Neuronal stem cell (in vitro differentiated cells): Measurements from ENCODE around the gene HS3ST3A1.
A peak's percentile ranks its signal among the peaks of the same experiment; 100 is the strongest.

Source experiments
- DNase-seq: peaks from one replicate; pipeline ENCODE4 v3.0.0-alpha.2; 2013; ENCODE audit warnings: low spot score
- H2AFZ ChIP-seq: one replicate; pipeline ENCODE4 v1.6.1; 2013; ENCODE audit warnings: mild to moderate bottlenecking, low read length, inconsistent platforms
- H2AK5ac ChIP-seq: 2 replicates; pipeline ENCODE4 v1.6.1; 2013; ENCODE audit warnings: low read depth, mild to moderate bottlenecking, inconsistent platforms, low read length, moderate library complexity, mixed read lengths
- H2BK120ac ChIP-seq: 2 replicates; pipeline ENCODE4 v1.6.1; 2013; ENCODE audit warnings: low read depth, mild to moderate bottlenecking, inconsistent platforms, low read length, moderate library complexity, mixed read lengths
- H2BK12ac ChIP-seq: one replicate; pipeline ENCODE4 v1.6.1; 2013; ENCODE audit warnings: low read length, inconsistent platforms
- H2BK15ac ChIP-seq: 2 replicates; pipeline ENCODE4 v1.6.1; 2013; ENCODE audit warnings: mild to moderate bottlenecking, low read length, inconsistent platforms, mixed read lengths
- H2BK5ac ChIP-seq: one replicate; pipeline ENCODE4 v1.6.1; 2013; ENCODE audit warnings: inconsistent platforms, mild to moderate bottlenecking, low read length, moderate library complexity
- H3K14ac ChIP-seq: one replicate; pipeline ENCODE4 v1.6.1; 2013; ENCODE audit warnings: low read length, inconsistent platforms
- H3K18ac ChIP-seq: 2 replicates; pipeline ENCODE4 v1.6.1; 2013; ENCODE audit warnings: low read length, inconsistent platforms
- H3K23ac ChIP-seq: 2 replicates; pipeline ENCODE4 v1.6.1; 2013; ENCODE audit warnings: low read depth, mild to moderate bottlenecking, mixed read lengths, low read length, inconsistent platforms; ENCODE audit not compliant: poor library complexity
- H3K27ac ChIP-seq: replicated peaks from 3 replicates; pipeline ENCODE4 v1.5.1; 2013; ENCODE audit warnings: low read length, inconsistent platforms
- H3K27me3 ChIP-seq, 3 experiments: 2 replicates each; pipeline ENCODE4 v1.6.1; 2013; ENCODE audit warnings: low read length in 3 of 3, mild to moderate bottlenecking in 2 of 3, inconsistent platforms in 1 of 3, low read depth in 1 of 3, mixed read lengths in 1 of 3, moderate library complexity in 1 of 3; ENCODE audit not compliant: control insufficient read depth in 3 of 3, insufficient read depth in 3 of 3
- H3K36me3 ChIP-seq, 2 donors: replicated peaks in 1 of 2; 2 replicates each; pipeline ENCODE4 v1.6.1; 2013; ENCODE audit warnings: low read length in 2 of 2; ENCODE audit not compliant: control insufficient read depth in 2 of 2, insufficient read depth in 2 of 2
- H3K4ac ChIP-seq: 2 replicates; pipeline ENCODE4 v1.6.1; 2013; ENCODE audit warnings: inconsistent platforms, mild to moderate bottlenecking, low read length, moderate library complexity
- H3K4me1 ChIP-seq, 2 donors: 1 replicate in 1 of 2; 2 replicates in 1 of 2; pipeline ENCODE4 v1.6.1; 2013; ENCODE audit warnings: low read length in 2 of 2, low read depth in 1 of 2; ENCODE audit not compliant: control insufficient read depth in 2 of 2, insufficient read depth in 1 of 2
- H3K4me2 ChIP-seq: one replicate; pipeline ENCODE4 v1.6.1; 2013; ENCODE audit warnings: mild to moderate bottlenecking, low read length, inconsistent platforms; ENCODE audit not compliant: insufficient read depth, poor library complexity, severe bottlenecking
- H3K4me3 ChIP-seq, 2 donors: 2 replicates each; pipeline ENCODE4 v1.5.1; 2013; ENCODE audit warnings: low read length in 2 of 2, mild to moderate bottlenecking in 2 of 2, inconsistent platforms in 1 of 2, moderate library complexity in 1 of 2
- H3K79me1 ChIP-seq: one replicate; pipeline ENCODE4 v1.6.1; 2013; ENCODE audit warnings: low read depth, mild to moderate bottlenecking, inconsistent platforms, low read length, moderate library complexity
- H3K9ac ChIP-seq: one replicate; pipeline ENCODE4 v1.6.1; 2013; ENCODE audit warnings: mild to moderate bottlenecking, low read depth, low read length, inconsistent platforms; ENCODE audit not compliant: poor library complexity
- H3K9me3 ChIP-seq, 2 donors: replicated peaks in 1 of 2; 2 replicates each; pipeline versions ENCODE3 to v1.6.1; 2013; ENCODE audit warnings: low read length in 2 of 2, mild to moderate bottlenecking in 2 of 2, inconsistent platforms in 1 of 2, low read depth in 1 of 2, mixed read lengths in 1 of 2, moderate library complexity in 1 of 2; ENCODE audit not compliant: control insufficient read depth in 2 of 2, insufficient read depth in 1 of 2
- H4K8ac ChIP-seq: one replicate; pipeline ENCODE4 v1.6.1; 2013; ENCODE audit warnings: low read depth, mild to moderate bottlenecking, inconsistent platforms, low read length, moderate library complexity
- H4K91ac ChIP-seq: one replicate; pipeline ENCODE4 v1.6.1; 2013; ENCODE audit warnings: low read length, low read depth, mild to moderate bottlenecking, inconsistent platforms; ENCODE audit not compliant: poor library complexity
- WGBS, 2 donors: extraction: QIAGEN DNeasy Blood & Tissue Kit; methylation state at CpG; one replicate each; pipeline ENCODE4 v1.1.7; 2013; ENCODE audit warnings: missing lambda C conversion rate in 2 of 2, mixed read lengths in 1 of 2; ENCODE audit not compliant: insufficient read length in 2 of 2, insufficient replicate concordance in 1 of 2; ENCODE audit errors: extremely low coverage in 2 of 2; 5-methylcytosine and 5-hydroxymethylcytosine counted together

The HS3ST3A1 gene

DNA sequence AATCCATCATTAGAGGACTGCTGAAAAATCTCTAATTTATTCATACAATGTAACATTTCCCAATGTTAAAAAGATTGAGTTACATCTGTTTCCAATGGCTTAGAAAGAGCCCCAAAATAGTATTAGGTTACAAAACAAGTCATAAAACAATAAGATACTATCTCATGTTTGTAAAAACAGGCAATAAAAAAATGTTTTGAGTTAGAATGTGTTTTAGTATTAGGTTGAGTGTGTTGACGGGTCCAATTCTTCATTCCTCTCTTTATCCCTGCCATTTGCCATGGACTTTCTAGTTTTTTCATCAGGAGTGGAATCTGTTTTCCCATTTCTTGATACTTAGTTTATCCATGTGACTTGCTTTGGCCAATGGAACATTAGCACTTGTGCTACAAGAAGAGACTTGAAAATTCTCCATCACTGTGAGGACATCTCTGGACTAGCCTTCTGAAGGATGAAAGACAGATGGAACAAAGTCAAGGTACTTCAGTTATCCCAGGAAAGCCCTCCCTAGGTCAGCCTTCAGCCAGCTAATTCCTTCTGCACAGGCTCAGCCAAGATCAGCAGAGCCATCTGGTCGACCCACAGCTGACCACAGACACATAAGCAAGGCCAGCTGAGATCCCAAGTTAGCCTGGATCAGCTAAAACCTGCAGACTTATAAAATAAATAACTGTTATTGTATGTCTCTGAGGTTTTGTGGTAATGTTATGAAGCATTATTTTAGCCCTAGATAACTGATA lies 83.3 kb downstream of the HS3ST3A1 start:
- Histone ChIP-seq H4K91ac (no peak overlapping the region), H2BK5ac (no peak overlapping the region), H3K9me3 (peaks cover 0 to 9% of the 10 kb centered on the region in 2 donors), H2BK12ac (no peak overlapping the region), H3K9ac (no peak overlapping the region), H2BK15ac (no peak overlapping the region), H3K4me3 (no peak overlapping the region), H3K79me1 (no peaks in the 10 kb centered on the region), H3K27ac (no peak overlapping the region), H4K8ac (no peak overlapping the region), H2AK5ac (no peak overlapping the region), H3K18ac (no peak overlapping the region), H2AFZ (no peak overlapping the region), H3K14ac (no peak overlapping the region), H3K27me3 (no peaks in the 10 kb centered on the region), H2BK120ac (no peak overlapping the region), H3K23ac (no peak overlapping the region), H3K36me3 (peaks cover 0 to 45% of the 10 kb centered on the region in 2 donors), H3K4ac (no peak overlapping the region), H3K4me1 (peaks cover 0 to 2% of the 10 kb centered on the region in 2 donors), H3K4me2 (no peak overlapping the region)
- DNase-seq, result no peak
- WGBS, 2 donors, result no CpG with 5 or more reads among the region's 2 CpGs

DNA sequence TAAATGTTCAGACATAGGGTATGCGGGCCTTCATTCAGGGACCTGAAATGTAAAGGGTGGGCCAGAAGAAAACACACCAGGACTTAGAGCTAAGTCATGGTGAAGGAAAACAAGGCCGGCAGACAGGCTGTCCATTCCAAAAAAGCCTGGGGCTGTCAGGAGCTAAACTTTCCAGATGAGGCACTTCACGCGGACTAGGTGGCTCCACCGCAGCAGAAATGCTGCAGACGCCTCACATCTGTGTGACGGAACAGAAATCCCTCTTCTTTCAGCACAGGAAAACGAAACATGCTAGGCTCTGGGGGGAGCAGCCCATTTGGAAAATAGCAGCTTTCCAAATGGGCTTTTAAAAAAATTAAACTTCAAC lies 88.7 kb downstream of the HS3ST3A1 start:
- Histone ChIP-seq H3K4ac (no peak overlapping the region), H3K18ac (no peak overlapping the region), H3K9me3 (peaks cover 0 to 9% of the 10 kb centered on the region in 2 donors), H3K27me3 (no peaks in the 10 kb centered on the region), H3K23ac (no peak overlapping the region), H2BK15ac (no peak overlapping the region), H3K9ac (peak overlapping the region; percentile 0), H3K4me2 (no peak overlapping the region), H2BK120ac (no peak overlapping the region), H3K36me3 (peaks cover 0 to 30% of the 10 kb centered on the region in 2 donors), H3K79me1 (no peaks in the 10 kb centered on the region), H2BK12ac (no peak overlapping the region), H2BK5ac (no peak overlapping the region), H4K91ac (no peak overlapping the region), H3K27ac (no peak overlapping the region), H3K4me3 (no peak overlapping the region), H3K14ac (no peak overlapping the region), H2AK5ac (no peak overlapping the region), H2AFZ (no peak overlapping the region), H3K4me1 (peaks cover 0 to 4% of the 10 kb centered on the region in 2 donors), H4K8ac (no peak overlapping the region)
- no CpG with 5 or more reads among the region's 8 CpGs for WGBS, 2 donors
- no peak for DNase-seq

DNA sequence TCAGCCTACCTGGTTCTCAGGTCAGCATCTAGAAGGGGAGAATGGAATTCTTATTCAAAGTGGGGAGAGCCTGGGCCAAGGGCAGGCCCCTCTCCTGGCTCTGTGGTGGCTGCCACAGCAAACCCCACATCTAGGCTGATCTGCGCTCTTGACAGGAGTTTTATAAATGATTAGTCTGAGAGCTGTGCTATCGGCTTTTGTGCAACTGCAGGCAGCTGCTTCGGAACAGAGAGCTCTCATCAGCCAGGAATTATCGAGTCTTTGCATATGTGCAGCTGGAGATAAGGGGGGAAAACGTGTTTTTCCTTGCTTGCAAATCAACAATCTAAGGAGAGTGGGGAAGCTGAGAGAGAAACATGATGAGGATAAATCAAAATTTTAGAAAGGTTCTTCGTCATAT lies 91.7 kb downstream of the HS3ST3A1 start:
- peak overlapping the region; percentile 14 for H3K27ac ChIP-seq
- H3K27me3 ChIP-seq, result no peaks in the 10 kb centered on the region
- no peak overlapping the region for H3K14ac ChIP-seq
- H3K36me3 ChIP-seq, result peaks cover 0 to 27% of the 10 kb centered on the region in 2 donors
- no peak overlapping the region for H2AK5ac ChIP-seq
- no peak overlapping the region for H4K91ac ChIP-seq
- no peak overlapping the region for H3K23ac ChIP-seq
- H2BK12ac ChIP-seq, result no peak overlapping the region
- H3K4me3 ChIP-seq, result no peak overlapping the region
- no peak overlapping the region for H2BK5ac ChIP-seq
- no peak overlapping the region for H3K18ac ChIP-seq
- no peak overlapping the region for H2BK15ac ChIP-seq
- DNase-seq, result no peak
- H3K4me1 ChIP-seq, result peaks cover 0 to 4% of the 10 kb centered on the region in 2 donors
- no peaks in the 10 kb centered on the region for H3K79me1 ChIP-seq
- no peak overlapping the region for H3K4ac ChIP-seq
- no CpG with 5 or more reads among the region's 6 CpGs for WGBS, 2 donors
- H3K9ac ChIP-seq, result no peak overlapping the region
- no peak overlapping the region for H2AFZ ChIP-seq
- no peak overlapping the region for H3K4me2 ChIP-seq
- no peaks in the 10 kb centered on the region for H3K9me3 ChIP-seq
- H2BK120ac ChIP-seq, result no peak overlapping the region
- no peak overlapping the region for H4K8ac ChIP-seq

DNA sequence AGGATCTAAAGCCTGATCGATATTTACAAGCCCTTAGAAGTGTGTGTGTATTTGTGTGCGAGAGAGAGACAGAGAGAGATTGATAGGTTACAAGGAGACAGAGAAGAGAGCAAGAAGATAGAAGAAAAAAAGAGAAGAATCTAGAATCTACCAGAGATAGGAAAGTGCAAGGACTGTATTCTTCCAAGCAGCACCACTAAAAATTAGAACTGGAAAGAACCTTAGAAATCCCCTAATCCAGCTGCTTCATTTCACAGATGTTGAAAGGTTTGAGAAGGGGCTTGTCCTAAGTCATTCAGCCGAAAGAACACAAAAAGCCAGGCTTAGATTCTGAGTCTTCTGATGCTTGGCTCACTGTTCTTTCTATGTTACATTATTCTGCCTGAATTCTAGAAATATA lies 92.2 kb downstream of the HS3ST3A1 start:
- peaks cover 0 to 4% of the 10 kb centered on the region in 2 donors for H3K4me1 ChIP-seq
- H2BK12ac ChIP-seq, result no peak overlapping the region
- no peaks in the 10 kb centered on the region for H3K27me3 ChIP-seq
- H4K8ac ChIP-seq, result no peak overlapping the region
- H3K4me2 ChIP-seq, result no peak overlapping the region
- no peak overlapping the region for H2AK5ac ChIP-seq
- H3K9me3 ChIP-seq, result no peaks in the 10 kb centered on the region
- no peak overlapping the region for H3K9ac ChIP-seq
- H3K14ac ChIP-seq, result no peak overlapping the region
- DNase-seq, result peak; percentile 17
- no peak overlapping the region for H3K23ac ChIP-seq
- H4K91ac ChIP-seq, result no peak overlapping the region
- H3K36me3 ChIP-seq, result peaks cover 0 to 26% of the 10 kb centered on the region in 2 donors
- no peak overlapping the region for H2AFZ ChIP-seq
- H3K18ac ChIP-seq, result no peak overlapping the region
- no peak overlapping the region for H3K4ac ChIP-seq
- no peak overlapping the region for H2BK15ac ChIP-seq
- H2BK120ac ChIP-seq, result no peak overlapping the region
- WGBS, 2 donors, result no CpG with 5 or more reads among the region's 3 CpGs
- no peaks in the 10 kb centered on the region for H3K79me1 ChIP-seq
- H3K4me3 ChIP-seq, result no peak overlapping the region
- H3K27ac ChIP-seq, result no peak overlapping the region
- no peak overlapping the region for H2BK5ac ChIP-seq
